ENCODE measurements around the gene ADGRF4.

Gene ADGRF4

DNA sequence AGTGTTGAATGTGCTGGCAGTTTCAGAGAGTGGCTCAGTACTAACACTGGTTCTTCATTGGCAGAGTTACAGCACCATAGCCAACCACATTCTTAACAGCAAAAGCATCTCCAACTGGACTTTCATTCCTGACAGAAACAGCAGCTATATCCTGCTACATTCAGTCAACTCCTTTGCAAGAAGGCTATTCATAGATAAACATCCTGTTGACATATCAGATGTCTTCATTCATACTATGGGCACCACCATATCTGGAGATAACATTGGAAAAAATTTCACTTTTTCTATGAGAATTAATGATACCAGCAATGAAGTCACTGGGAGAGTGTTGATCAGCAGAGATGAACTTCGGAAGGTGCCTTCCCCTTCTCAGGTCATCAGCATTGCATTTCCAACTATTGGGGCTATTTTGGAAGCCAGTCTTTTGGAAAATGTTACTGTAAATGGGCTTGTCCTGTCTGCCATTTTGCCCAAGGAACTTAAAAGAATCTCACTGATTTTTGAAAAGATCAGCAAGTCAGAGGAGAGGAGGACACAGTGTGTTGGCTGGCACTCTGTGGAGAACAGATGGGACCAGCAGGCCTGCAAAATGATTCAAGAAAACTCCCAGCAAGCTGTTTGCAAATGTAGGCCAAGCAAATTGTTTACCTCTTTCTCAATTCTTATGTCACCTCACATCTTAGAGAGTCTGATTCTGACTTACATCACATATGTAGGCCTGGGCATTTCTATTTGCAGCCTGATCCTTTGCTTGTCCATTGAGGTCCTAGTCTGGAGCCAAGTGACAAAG is 17.0 kb upstream of the ADGRF4 start:
- TF ChIP-seq, protein P1, sequence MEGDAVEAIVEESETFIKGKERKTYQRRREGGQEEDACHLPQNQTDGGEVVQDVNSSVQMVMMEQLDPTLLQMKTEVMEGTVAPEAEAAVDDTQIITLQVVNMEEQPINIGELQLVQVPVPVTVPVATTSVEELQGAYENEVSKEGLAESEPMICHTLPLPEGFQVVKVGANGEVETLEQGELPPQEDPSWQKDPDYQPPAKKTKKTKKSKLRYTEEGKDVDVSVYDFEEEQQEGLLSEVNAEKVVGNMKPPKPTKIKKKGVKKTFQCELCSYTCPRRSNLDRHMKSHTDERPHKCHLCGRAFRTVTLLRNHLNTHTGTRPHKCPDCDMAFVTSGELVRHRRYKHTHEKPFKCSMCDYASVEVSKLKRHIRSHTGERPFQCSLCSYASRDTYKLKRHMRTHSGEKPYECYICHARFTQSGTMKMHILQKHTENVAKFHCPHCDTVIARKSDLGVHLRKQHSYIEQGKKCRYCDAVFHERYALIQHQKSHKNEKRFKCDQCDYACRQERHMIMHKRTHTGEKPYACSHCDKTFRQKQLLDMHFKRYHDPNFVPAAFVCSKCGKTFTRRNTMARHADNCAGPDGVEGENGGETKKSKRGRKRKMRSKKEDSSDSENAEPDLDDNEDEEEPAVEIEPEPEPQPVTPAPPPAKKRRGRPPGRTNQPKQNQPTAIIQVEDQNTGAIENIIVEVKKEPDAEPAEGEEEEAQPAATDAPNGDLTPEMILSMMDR (IDR thresholded peaks at IDR 0.05; ENCODE audit: insufficient read depth, missing control alignments): no peak
- FAIRE-seq: no peak
- DNase-seq (ENCODE audit: insufficient read length, low spot score): no peak

DNA sequence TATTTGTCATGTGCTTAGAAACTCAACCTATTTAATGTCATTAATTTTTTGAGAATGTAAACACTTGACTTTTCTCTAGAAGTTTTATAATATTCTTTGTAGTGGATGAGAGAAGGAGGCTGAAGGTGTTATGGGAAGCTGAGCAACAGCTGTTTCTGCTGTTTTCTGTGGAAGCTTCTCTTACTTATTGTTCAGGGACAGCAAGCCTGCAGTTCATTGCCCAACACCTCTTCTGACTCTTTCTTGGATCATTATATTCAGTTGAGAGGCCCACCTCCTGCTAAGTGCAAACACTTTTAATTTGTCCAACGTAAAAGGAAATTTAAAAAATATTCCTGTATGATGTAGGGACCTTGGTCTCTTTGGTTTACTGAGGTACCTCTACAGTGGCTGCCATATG is 12.0 kb upstream of the ADGRF4 start:
- TF ChIP-seq, protein P1 (IDR thresholded peaks at IDR 0.05; ENCODE audit: insufficient read depth, missing control alignments): no peak
- FAIRE-seq: no peak
- DNase-seq (ENCODE audit: insufficient read length, low spot score): no peak

DNA sequence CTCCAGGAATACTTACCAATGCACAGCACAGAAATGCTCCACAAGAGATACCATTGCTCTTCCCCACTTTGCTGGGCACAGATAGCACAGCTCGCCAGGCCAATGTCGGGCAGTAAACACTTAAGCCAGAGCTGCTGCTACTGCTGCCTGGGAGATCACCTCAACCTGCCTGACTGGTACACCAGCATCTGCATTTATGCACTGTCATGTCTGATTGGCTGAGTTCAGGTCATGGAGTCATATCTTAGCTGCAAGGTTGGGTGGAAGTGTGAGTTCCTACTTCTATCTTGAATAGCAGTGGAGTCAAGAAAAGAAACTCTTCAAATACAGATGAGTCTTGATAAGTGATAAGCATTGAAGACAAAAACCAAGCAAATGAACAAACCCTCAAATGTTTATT is 10.9 kb upstream of the ADGRF4 start:
- TF ChIP-seq, protein P1 (IDR thresholded peaks at IDR 0.05; ENCODE audit: insufficient read depth, missing control alignments): no peak
- no peak for FAIRE-seq
- DNase-seq (ENCODE audit: insufficient read length, low spot score): no peak

DNA sequence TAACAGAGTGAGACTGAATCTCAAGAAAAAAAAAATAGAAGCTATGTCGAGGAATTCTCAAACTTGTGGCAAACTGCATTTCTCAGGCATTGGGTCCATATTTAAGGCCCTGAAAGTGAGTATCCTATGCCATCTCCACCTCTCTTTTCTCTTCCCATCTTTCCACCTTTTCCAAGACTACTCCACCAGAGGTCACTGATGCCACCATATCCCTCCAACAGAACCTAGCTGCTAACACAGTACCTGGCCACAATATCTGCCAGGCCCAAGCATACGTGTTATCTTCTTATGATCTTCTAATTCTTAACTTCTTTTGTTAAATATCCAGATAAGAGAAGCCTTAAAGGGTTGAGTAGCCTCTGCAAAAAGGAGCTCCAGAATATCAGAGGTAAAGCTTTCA is 8.2 kb upstream of the ADGRF4 start:
- TF ChIP-seq, protein P1 (IDR thresholded peaks at IDR 0.05; ENCODE audit: insufficient read depth, missing control alignments): no peak
- DNase-seq (ENCODE audit: insufficient read length, low spot score): no peak
- no peak for FAIRE-seq

DNA sequence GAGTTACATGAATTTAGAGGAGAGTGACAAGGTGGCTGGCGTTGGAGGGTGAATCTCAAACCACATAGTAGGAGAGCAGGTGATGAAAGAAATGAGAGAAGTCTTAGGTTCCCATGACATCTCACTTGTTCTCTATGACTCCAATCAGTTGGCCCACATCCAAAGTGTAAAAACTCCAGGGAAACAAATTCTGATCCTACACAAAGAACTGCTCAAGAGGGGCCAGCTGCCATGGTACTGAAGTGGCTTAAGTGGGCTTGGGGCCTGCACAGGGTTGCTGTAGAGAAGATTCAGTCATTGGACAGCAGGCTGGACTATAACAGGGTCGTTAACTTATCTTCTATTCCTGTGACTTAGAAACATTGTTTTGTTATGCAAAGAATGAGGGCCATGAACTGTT is 7.6 kb upstream of the ADGRF4 start:
- FAIRE-seq (no peak), DNase-seq (ENCODE audit: insufficient read length, low spot score) (no peak)
- TF ChIP-seq, protein P1 (IDR thresholded peaks at IDR 0.05; ENCODE audit: insufficient read depth, missing control alignments): no peak

DNA sequence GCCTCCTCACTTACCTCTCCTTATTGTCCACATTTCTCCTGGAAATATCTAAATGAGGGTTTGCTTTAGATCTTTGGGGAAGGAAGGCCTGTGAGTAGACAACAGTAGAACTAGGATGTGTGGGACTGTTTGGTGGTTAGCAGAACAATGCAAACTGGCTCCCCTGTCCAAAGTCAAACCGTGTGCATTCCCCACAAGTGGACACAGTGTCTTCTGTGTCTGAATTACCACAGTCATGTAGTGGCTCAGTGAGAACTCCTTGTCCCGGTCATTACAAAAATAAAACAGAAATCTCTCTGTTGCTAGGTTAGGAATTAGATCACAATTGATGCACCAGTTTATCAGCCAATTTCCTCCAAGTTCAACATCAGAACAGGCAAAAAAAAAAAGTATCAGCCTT is 455 bp upstream of the ADGRF4 start:
- FAIRE-seq: no peak
- TF ChIP-seq, protein P1 (IDR thresholded peaks at IDR 0.05; ENCODE audit: insufficient read depth, missing control alignments): no peak
- no peak for DNase-seq (ENCODE audit: insufficient read length, low spot score)

DNA sequence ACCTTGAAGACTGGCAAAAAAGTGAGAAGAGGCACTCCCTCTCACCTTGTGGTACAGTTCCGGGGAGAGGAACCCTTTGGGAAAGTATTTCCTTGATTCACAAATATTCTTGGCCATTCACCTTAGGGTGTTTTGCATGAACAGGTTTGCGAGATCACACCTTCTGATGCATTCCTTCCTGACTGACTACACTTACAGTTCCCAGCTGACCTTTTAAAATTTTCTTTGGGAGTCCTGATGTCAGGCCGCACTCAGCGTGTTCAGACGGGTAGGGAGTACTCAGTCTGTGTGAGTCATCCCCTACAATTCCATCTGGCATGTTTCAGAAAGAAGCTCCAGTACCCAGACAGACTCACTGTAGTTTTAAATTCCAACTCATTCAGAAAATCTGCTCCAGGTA is 1.7 kb downstream of the ADGRF4 start:
- FAIRE-seq (no peak), DNase-seq (ENCODE audit: insufficient read length, low spot score) (no peak)
- TF ChIP-seq, protein P1 (IDR thresholded peaks at IDR 0.05; ENCODE audit: insufficient read depth, missing control alignments): no peak

All from D721Med (cell line).